Heart right ventricle (tissue), 16 donors: ENCODE data around the gene RBMS3. TPM values are rescaled to one million over a fixed set of nuclear protein-coding genes. Genes with fewer than 3 reads are reported as not detected.

Source experiments
- ATAC-seq, 8 donors: fragments of 200-7000 bp; cut with Tn5 transposase; one replicate each; pipeline ENCODE4 v1.9.1; 2020; ENCODE audit warnings: mild to moderate bottlenecking in 8 of 8, moderate library complexity in 8 of 8, moderate number of reproducible peaks in 1 of 8
- DNase-seq, 2 donors: peaks; one replicate each; pipeline ENCODE4 v3.0.0-alpha.2; 2020
- H3K27ac ChIP-seq, 10 donors: fragments of 200-600 bp; sonication (generic) in 2 of 10; one replicate each; pipeline versions ENCODE4 v1.5.0 to v1.8.0; 2020 to 2022; ENCODE audit warnings: mild to moderate bottlenecking in 3 of 10
- H3K27me3 ChIP-seq, 7 donors: fragments of 200-600 bp; one replicate each; pipeline ENCODE4 v1.8.0; 2021 to 2022; ENCODE audit warnings: mild to moderate bottlenecking in 2 of 7
- H3K36me3 ChIP-seq, 9 donors: fragments of 200-600 bp; sonication (generic) in 1 of 9; one replicate each; pipeline versions ENCODE4 v1.5.0 to v1.8.0; 2020 to 2022; ENCODE audit warnings: mild to moderate bottlenecking in 2 of 9
- H3K4me1 ChIP-seq, 9 donors: fragments of 200-600 bp; sonication (generic) in 1 of 9; one replicate each; pipeline versions ENCODE4 v1.5.0 to v1.8.0; 2020 to 2022; ENCODE audit warnings: mild to moderate bottlenecking in 4 of 9
- H3K4me3 ChIP-seq, 10 donors: fragments of 200-600 bp; sonication (generic) in 2 of 10; one replicate each; pipeline versions ENCODE4 v1.5.0 to v1.8.0; 2020 to 2022; ENCODE audit warnings: mild to moderate bottlenecking in 7 of 10, moderate library complexity in 2 of 10
- H3K9me3 ChIP-seq, 11 donors: fragments of 200-600 bp in 10 of 11; sonication (generic) in 2 of 11; one replicate each; pipeline versions ENCODE4 v1.5.0 to v1.8.0; 2013 to 2022; ENCODE audit warnings: mild to moderate bottlenecking in 2 of 11, control low read depth in 1 of 11, moderate library complexity in 1 of 11
- WGBS, 2 donors: extraction: QIAGEN DNeasy Blood & Tissue Kit; methylation state at CpG; one replicate each; pipeline ENCODE4 v1.1.7; 2013; ENCODE audit warnings: inconsistent platforms in 1 of 2; 5-methylcytosine and 5-hydroxymethylcytosine counted together
- intact Hi-C, 10 donors: fragments of 100-400 bp; cut with DNase I; formaldehyde crosslinking; loops; one replicate each; pipeline versions ENCODE4 v1.11.1 to v1.14.2; 2022
- polyA plus RNA-seq, 2 donors: library from polyadenylated mRNA; stranded (reverse); fragments of 200-250 nt; gene quantifications; one replicate each; pipeline ENCODE4 v1.2.3, GENCODE V29; 2013
- total RNA-seq, 10 donors: library from RNA; stranded (reverse); fragmentation: NEBNext Ultra II Directional in 3 of 10; extraction: Animal tissue kit (Norgen Biotek cat#: 25700) in 3 of 10; gene quantifications; one replicate each; pipeline versions ENCODE4 v1.2.1 to v1.2.4, GENCODE V29; 2021 to 2023
- TF ChIP-seq, protein P1 (sequence below), 9 donors: fragments of 200-600 bp; sonication (generic) in 2 of 9; IDR thresholded peaks; one replicate each; pipeline versions ENCODE4 v1.5.0 to v1.8.0; 2021 to 2022; ENCODE audit warnings: antibody characterized with exemption in 9 of 9, mild to moderate bottlenecking in 5 of 9, moderate library complexity in 1 of 9
- donor health status: Arrhythmogenic right ventricular cardiomyopathy.
- donor health status: ischemic (EF 13 %, LVEDD 7.1; RV severe dilation, severe dysfunction).
- donor health status: healthy with polysubstance abuse.
- donor health status: DM: no; HTN: yes; CAD: no.
- donor health status: DM: no; HTN: no; CAD: no.
- donor health status: ischemic (EF 25% LVEDD 6.9; RV normal size, moderate dysfunction).
- donor health status: ischemic (EF 25% LVEDD 5.7; RV mildly dilated, moderate dysfunction).
- donor health status: healthy.
- donor health status: DM: yes; HTN: yes; CAD: no.
- donor health status: Ischemic cardiomyopathy.
- donor health status: ischemic (EF 35%, LVEDD 5.7; RV mildly dilated, moderate dysfunction).
- donor health status: nonischemic (EF 11% LVEDD 7.7; RV severe dilation, severe dysfunction).
- donor health status: DM: yes; HTN: yes; CAD: no.
- donor health status: PGD.
- donor health status: ischemic (EF 29% LVEDD 5.4; RV normal size, mild dysfunction).
- donor health status: nonischemic (EF 23%, LVEDD 6.1; RV moderate dilation, normal function).

Gene RBMS3
- total and polyA plus RNA-seq, 12 donors: 3.2 to 41.1 (median 26.4) TPM

DNA sequence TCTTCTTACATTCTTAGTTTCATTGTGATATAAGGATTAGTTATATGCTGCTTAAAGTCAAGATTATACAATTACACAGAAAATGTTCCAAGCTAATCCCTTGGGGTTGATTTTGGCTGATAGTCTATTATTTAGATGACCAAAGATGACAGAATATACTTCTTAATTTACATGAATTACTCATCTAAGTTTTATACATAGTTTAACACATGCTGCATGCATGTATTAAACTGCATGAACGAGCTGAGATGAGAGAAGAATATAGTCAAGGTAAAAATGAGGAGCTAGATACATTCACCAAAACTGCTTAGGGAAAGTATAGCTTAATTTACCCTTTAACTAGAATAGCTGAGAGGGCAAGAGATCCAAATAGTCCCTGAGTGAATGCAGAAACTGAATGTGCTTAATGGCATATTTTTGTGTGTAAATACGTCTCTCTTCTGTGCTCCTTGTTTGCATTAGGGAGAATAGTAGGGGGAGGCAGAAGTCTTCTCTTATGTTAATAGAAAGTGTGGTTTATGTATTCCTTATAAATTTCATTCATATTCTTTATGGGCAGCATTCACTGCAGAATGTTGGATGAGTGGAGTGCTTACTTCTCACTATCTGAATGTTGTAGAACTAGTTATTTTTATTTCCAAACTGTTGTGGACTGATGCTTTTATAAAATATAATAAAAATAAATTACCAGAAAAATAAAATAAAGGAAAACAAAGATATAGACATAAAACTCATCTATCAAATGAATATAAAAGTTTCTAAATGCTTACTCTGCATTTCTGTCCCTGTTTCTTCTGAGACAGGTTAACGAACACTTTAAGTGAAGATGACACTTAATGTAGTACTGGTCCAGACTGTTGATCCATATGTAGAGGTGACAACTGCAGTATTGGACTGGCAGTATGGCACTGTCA lies 327.8 kb downstream of the RBMS3 start:
- no peak overlapping the region for H3K27ac ChIP-seq
- H3K27me3 ChIP-seq: no peaks in the 10 kb centered on the region
- TF ChIP-seq, protein P1, sequence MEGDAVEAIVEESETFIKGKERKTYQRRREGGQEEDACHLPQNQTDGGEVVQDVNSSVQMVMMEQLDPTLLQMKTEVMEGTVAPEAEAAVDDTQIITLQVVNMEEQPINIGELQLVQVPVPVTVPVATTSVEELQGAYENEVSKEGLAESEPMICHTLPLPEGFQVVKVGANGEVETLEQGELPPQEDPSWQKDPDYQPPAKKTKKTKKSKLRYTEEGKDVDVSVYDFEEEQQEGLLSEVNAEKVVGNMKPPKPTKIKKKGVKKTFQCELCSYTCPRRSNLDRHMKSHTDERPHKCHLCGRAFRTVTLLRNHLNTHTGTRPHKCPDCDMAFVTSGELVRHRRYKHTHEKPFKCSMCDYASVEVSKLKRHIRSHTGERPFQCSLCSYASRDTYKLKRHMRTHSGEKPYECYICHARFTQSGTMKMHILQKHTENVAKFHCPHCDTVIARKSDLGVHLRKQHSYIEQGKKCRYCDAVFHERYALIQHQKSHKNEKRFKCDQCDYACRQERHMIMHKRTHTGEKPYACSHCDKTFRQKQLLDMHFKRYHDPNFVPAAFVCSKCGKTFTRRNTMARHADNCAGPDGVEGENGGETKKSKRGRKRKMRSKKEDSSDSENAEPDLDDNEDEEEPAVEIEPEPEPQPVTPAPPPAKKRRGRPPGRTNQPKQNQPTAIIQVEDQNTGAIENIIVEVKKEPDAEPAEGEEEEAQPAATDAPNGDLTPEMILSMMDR (IDR thresholded peaks at IDR 0.05): no peak
- WGBS, 2 donors: 95 to 96% methylated on average over 3 of the region's 3 CpGs
- H3K36me3 ChIP-seq: no peaks in the 10 kb centered on the region
- peaks cover 0 to 14% (median 0%) of the 10 kb centered on the region in 9 donors for H3K4me1 ChIP-seq
- peaks cover 0 to under 1% (median 0%) of the 10 kb centered on the region in 11 donors for H3K9me3 ChIP-seq
- intact Hi-C loops: loop anchor here in 1 of 10 donors (10.0 kb wide), 1 partner anchor 64 kb away; no protein-coding TSS in a partner anchor
- ATAC-seq (no peak), DNase-seq (no peak)
- no peak overlapping the region for H3K4me3 ChIP-seq

DNA sequence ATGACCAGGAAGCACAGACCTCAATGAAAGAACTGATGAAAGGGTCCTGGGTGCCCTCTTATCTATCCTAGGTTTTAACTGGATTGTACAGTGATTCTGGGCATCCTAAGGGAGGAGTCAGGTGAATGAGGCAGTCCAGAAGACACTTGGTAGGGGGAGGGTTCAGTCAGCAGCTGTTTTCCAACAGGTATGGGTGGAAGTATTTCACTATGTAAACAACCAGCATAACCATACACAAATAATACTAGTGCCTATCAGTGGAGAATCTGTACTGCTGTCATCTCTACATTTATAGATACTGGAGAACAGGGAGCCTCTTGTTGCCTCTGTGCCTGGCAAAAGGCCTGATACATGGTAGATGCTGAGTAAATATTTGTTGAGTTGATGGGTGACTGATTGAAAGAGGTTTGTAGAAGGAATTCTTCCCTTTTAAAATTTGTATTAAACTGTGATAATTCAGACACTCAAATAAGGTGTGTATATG lies 328.5 kb downstream of the RBMS3 start:
- no peak overlapping the region for H3K27ac ChIP-seq
- no peak overlapping the region for H3K4me3 ChIP-seq
- H3K36me3 ChIP-seq: no peaks in the 10 kb centered on the region
- TF ChIP-seq, protein P1 (IDR thresholded peaks at IDR 0.05): no peak
- no peaks in the 10 kb centered on the region for H3K27me3 ChIP-seq
- ATAC-seq (no peak), DNase-seq (no peak)
- intact Hi-C loops: loop anchor here in 1 of 10 donors (10.0 kb wide), 1 partner anchor 65 kb away; no protein-coding TSS in a partner anchor
- peaks cover 0 to 14% (median 0%) of the 10 kb centered on the region in 9 donors for H3K4me1 ChIP-seq
- H3K9me3 ChIP-seq: peaks cover 0 to 6% (median 0%) of the 10 kb centered on the region in 11 donors

DNA sequence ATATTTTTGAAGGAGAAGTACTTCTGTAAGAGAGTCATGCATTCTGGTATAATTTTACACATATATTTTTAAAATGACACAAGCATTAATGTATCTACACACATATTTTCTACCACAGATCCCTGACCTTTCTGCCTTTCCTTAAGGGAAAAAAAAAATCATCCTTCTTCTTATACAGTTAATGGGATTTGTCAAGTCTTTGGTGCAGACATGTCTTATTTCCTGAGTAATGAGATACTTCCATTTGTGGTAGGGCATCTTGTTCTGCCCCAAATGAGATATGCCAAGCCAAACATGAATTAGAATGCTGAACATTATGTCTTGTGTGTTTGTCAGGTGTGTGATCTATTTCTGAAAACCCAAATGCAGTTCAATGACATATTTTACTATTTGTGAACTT lies 329.9 kb downstream of the RBMS3 start:
- ATAC-seq (no peak), DNase-seq (no peak)
- no peak overlapping the region for H3K4me3 ChIP-seq
- H3K4me1 ChIP-seq: peaks cover 0 to 14% (median 0%) of the 10 kb centered on the region in 9 donors
- intact Hi-C loops: no loop called here
- TF ChIP-seq, protein P1 (IDR thresholded peaks at IDR 0.05): no peak
- H3K27me3 ChIP-seq: no peaks in the 10 kb centered on the region
- peaks cover 0 to 6% (median 0%) of the 10 kb centered on the region in 11 donors for H3K9me3 ChIP-seq
- H3K36me3 ChIP-seq: no peaks in the 10 kb centered on the region
- no peak overlapping the region for H3K27ac ChIP-seq

DNA sequence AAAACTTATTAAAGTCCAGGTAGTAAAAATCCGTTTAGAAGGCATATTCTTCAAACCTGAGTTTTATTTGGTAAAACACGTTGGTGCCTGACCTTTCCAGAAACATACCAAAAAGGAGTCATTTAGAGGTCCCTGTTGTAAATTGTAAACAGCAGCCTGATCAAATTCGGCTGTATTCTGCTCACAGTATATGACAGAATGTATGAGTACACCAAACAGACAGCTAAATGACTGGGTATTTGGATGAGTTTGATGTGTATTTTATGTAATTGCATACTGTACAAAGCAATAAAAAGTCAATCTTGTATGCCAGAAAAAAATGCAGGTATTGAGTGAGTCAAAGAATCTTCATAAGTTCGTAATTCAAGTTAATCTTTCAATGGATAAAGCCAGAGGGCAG lies 330.4 kb downstream of the RBMS3 start:
- no peak overlapping the region for H3K4me3 ChIP-seq
- H3K27ac ChIP-seq: no peak overlapping the region
- intact Hi-C loops: no loop called here
- no peaks in the 10 kb centered on the region for H3K36me3 ChIP-seq
- DNase-seq: no peak
- H3K27me3 ChIP-seq: no peaks in the 10 kb centered on the region
- H3K9me3 ChIP-seq: peaks cover 0 to 6% (median 0%) of the 10 kb centered on the region in 11 donors
- 88 to 92% methylated on average over 4 of the region's 4 CpGs for WGBS, 2 donors
- TF ChIP-seq, protein P1 (IDR thresholded peaks at IDR 0.05): no peak
- H3K4me1 ChIP-seq: peaks cover 0 to 10% (median 0%) of the 10 kb centered on the region in 9 donors
- ATAC-seq: no peak
